Measurements from ENCODE around the gene APOF.
A peak's percentile ranks its signal among the peaks of the same experiment; 100 is the strongest.
"Not testable (repeated sequence)": the region's sequence is repeated elsewhere in the genome, so short reads cannot be mapped to it uniquely, and the experiment has no call there.

The APOF gene

DNA sequence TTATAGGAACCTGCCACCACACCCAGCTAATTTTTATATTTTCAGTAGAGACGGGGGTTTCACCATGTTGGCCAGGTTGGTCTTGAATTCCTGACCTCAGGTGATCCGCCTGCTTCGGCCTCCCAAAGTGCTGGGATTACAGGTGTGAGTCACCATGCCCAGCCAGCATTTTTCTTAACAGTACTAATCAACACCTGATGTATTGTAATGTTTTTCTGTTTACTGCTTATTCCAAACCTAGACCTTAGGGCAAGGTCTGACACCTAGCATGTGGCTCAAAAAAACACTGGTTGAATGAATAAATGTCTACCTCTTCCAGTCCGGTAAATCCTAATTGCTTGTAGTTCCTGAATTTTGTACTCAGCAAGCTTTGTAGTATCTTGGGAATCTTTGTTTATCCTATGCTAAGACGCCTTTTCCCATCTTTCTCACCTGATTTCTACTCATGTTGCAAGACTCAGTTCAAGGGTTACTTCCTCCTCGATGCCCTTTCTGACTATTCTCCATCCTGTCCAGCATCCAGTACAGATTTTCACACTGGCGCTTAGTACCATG, 31.6 kb downstream of the APOF start:
- no peak for DNase-seq

DNA sequence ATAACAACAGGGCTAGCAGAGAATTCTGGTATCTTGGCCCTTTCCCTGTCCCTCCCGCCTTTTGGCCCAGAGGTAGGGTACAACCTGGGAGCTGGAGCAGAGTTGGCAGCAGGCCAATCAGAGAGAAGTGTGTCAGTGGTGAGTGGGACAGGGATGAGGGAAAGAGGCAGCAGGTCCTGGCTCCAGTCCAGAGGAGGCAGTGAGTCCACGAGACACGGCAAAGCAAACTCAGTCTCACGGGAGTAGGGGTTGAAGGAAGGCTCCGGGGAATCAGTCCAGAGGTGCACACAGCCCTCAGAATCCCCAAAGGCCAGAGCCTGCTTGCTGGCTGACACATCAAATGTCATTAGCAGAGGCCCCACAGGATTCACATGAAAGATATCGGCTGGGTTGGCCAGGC, 36.1 kb downstream of the APOF start:
- no peak for DNase-seq

DNA sequence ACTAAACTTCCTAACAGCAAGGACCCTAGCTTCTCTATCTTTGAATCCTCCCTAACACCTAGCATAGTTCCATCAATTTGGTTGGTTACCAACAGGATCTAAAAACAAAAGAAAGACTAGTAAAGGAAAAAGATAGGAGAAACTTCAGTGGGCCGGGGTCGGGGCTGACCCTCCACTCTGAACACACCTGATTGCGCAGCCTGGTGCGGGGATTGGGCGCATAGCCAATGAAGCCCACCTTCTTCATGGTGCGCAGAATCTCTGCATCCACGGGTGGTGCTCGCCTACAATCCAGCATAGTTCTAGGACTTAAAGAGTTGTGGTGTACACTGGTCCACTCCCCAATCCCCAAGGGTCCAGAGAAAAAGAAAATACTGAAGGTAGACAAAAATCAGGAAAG, 36.5 kb downstream of the APOF start:
- no peak for DNase-seq

DNA sequence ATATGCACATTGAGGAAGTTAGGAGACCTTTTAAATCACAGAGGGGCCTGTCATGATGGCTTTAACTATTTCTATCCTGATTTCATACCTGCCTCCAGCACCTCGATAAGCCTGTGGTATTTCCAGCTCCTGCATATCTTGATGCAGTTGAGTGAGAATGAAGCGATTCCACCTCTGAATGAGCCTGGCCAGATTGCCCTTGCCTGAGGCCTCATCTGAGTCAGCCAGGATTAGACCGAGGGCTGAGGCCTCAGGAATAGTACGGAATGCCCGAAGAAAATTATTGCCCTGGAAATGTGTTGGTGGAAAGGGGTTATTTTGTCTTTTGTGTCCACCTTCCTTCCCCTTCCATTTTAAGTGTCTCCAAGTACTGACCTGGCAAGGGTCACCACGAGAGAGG, 38.5 kb downstream of the APOF start:
- no peak for DNase-seq

DNA sequence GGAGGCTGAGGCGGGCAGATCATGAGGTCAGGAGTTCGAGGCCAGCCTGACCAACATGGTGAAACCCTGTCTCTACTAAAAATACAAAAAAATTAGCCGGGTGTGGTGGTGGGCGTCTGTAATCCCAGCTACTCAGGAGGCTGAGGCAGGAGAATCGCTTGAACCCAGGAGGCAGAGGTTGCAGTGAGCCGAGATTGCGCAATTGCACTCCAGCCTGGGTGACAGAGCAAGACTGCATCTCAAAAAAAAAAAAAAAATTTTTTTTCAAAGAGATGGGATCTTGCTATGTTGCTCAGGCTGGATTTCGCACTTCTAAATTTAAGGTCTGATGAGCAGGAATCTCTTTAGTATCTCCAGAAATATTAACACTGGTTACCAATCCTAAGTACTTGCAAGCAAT, 41.0 kb downstream of the APOF start:
- not testable (repeated sequence) for DNase-seq

DNA sequence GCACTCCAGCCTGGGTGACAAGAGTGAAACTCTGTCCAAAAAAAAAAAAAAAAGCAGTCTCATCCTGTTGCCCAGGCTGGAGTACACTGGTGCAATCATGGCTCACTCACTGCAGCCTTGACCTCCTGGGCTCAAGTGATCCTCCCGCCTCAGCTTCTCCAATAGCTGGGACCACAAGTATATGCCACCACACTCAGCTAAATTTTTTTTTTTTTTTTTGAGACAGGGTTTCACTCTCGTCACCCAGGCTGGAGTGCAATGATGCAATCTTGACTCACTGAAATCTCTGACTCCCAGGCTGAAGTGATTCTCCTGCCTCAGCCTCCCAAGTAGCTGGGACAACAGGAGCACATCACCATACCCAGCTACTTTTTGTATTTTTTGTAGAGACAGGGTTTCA, 41.6 kb downstream of the APOF start:
- DNase-seq: no peak

DNA sequence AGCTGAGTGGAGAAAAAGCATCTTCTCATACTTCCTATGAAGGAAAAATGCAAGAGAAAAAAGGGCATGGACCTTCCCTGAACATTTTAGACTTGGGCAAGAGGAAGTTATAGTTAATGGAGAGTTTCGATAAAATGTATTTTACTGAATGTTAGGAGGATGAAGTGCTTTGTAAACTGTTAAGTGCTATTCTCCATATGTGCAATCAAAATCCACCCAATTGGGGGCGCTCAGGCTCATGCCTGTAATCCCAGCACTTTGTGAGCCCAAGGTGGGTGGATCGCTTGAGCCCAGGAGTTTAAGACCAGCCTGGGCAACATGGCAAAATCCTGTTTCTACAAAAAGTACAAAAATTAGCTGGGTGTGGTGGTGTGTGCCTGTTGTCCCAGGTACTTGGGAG, 45.0 kb downstream of the APOF start:
- no peak for DNase-seq

DNA sequence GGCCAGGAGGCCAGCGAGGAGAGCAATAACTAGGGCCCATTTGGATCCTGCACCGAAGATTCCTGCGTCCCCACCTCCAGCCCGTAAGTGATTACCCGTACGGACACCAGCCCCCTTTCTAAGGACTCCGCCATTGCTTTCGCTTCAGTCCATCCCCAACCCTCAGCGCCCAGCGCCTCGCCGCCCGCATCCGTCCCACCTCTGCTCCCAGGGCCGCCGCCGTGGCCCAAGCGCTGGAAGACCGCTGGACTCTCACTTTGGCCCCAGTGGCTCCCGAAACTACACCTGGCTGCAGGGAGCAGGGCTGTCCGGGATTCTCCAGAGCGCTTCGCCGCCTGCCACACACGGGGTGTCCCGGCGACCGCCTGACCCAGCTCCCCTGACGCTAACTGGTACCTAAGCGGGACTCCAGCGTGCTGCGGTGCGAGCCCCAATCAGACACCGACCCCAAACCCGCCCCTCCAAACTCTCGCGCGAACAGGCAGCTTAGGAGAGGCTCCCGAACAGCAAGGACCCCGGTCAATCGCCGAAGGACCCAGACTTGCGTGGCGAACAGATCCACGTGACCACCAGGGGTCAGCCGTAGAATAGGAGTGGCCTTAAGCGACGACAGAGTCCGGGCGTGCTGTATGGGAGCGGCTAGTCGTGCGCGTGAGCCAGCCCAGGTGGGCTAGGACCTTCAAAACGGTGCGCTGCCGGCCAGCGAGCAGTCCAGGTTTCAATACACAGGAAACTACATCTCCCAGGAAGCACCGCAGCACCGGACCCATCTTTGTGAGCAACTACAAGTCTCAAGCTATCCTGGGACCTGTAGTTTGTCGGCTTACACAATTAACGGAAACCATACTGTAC, 46.8 kb downstream of the APOF start, which contains the start of gene CNPY2:
CNPY2 (minus strand) TSS at position 367 of the 852 bp plus-strand sequence. CDS start 771 bp downstream, outside the sequence.
- peak; percentile 97 for DNase-seq

DNA sequence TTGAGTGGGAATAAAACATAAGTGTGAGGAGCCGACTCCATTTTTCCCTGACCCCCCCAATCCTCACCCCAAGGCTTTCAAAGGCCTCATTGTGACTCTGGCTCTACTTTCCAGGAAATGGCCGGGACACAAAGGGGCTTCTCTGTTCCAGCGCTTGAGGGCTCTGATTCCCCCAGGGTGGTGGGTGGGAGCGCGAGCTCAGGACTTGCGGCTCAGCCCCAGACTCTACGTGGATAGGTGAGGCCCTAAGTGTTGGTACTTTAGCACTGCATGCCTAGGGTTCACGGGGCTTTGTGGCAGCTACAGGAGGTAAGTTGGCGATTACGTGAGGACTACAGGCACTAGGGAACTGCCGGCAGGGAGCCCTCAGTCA, 47.4 kb downstream of the APOF start:
- no peak for DNase-seq

DNA sequence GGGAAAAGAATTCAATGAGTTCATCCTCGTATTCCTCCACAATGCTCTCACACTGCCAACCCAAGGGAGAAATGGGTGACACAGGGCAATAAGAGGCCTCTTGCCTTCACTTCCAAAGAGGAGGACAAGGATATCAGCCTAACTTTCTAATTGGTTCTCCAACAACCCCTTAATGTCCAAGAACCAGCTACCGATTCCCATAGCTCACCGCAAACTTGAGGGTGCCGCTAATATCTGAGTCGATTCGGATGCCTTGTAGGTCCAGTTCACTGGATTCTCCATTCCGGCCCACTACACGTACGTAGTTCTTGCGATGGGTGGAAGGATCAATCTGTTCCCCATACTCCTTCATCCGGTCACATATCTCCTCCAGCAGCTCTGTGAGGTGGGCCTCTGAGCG, 51.7 kb downstream of the APOF start:
- DNase-seq: no peak
